Activated CD4-positive, alpha-beta T cell treated with anti-CD3 and anti-CD28 coated beads for 4 hours (primary cell): Measurements from ENCODE around the gene ACTR6.

Experiments used
- DNase-seq, 2 donors: peaks; one replicate each; pipeline ENCODE4 v3.0.0-alpha.2; 2020

The ACTR6 gene

DNA sequence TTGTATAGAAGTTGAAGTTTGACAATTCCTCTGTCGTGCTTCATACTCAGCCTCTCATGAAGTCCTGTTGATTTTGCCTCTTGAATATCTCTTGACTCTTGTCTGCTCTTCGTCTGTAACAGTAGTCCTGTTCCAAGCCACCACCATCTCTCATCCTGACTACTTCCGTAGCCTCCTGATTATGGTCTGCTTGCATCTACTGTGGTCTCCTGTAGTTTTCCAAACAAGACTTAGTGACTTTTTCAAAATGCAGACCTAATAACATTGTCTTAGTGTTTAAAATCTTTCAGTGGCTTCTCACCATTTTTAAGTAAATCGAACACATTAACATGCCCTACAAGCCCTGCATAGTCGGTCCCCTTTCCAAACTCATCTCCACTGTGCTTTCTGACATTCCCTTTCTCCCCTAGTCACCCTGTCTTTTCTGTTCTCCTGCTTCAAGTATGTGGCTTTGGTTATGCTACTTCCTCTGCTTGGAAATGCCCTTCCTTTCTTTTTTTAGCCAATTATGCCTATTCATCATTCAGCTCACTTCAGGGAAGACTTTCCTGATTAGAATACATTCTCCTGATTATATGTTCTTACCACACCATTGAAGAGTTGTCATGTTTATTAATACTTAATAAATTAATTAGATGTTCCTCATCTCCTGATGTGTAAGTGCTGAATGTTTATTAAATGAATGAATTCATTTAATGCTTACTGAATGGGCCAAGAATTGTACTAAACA lies 68.4 kb downstream of the ACTR6 start:
- no peak for DNase-seq

- no peak for DNase-seq
Observed at GRCh38 chr12:100273782-100274181, 73.2 kb downstream of the ACTR6 start.
